H1 (cell line): ENCODE measurements around the gene PRKAR1B. TPM values are rescaled to one million over a fixed set of nuclear protein-coding genes. Genes with fewer than 3 reads are reported as not detected.

Source experiments
- CTCF ChIA-PET: fragments of 300-600 bp; sonication (Branson Sonifier 250); formaldehyde crosslinking; loops from one replicate; lab custom pipeline; 2021; ENCODE audit not compliant: partially characterized antibody; lab: Charles Lee
- POLR2A ChIA-PET: fragments of 300-600 bp; sonication (Branson Sonifier 250); formaldehyde crosslinking; loops from one replicate; lab custom pipeline; 2021; ENCODE audit warnings: inconsistent platforms; ENCODE audit not compliant: partially characterized antibody; lab: Charles Lee
- DNase-seq, 2 experiments: peaks; one replicate each; pipeline versions ENCODE4 v3.0.0 to v3.0.0-alpha.2; 2010 to 2022; ENCODE audit warnings: low spot score in 2 of 2, low read depth in 1 of 2, mixed read lengths in 1 of 2
- FAIRE-seq: peaks from 2 replicates; lab custom pipeline; 2011; peaks lifted over from hg19 to GRCh38; lab: Jason Lieb, UNC
- H2AFZ ChIP-seq: 2 replicates; pipeline ENCODE4 v1.8.1; 2012; ENCODE audit warnings: low read length, inconsistent platforms
- H2AK5ac ChIP-seq: 2 replicates; pipeline ENCODE4 v1.6.1; 2013; ENCODE audit warnings: low read depth, low read length
- H2BK120ac ChIP-seq: replicated peaks from 2 replicates; pipeline ENCODE3; 2013; ENCODE audit warnings: low read depth, low read length, inconsistent platforms
- H2BK12ac ChIP-seq: 2 replicates; pipeline ENCODE4 v1.6.1; 2013; ENCODE audit warnings: low read depth, low read length
- H2BK15ac ChIP-seq: 2 replicates; pipeline ENCODE4 v1.6.1; 2013; ENCODE audit warnings: low read length
- H2BK20ac ChIP-seq: 2 replicates; pipeline ENCODE4 v1.6.1; 2013; ENCODE audit warnings: low read length
- H2BK5ac ChIP-seq: 2 replicates; pipeline ENCODE4 v1.6.1; 2013; ENCODE audit warnings: low read depth, low read length
- H3K14ac ChIP-seq: 2 replicates; pipeline ENCODE4 v1.6.1; 2013; ENCODE audit warnings: inconsistent platforms; ENCODE audit not compliant: insufficient read length
- H3K18ac ChIP-seq: 2 replicates; pipeline ENCODE4 v1.6.1; 2013; ENCODE audit warnings: low read length; ENCODE audit errors: extremely low read depth
- H3K23ac ChIP-seq: 2 replicates; pipeline ENCODE4 v1.6.1; 2013; ENCODE audit warnings: inconsistent platforms; ENCODE audit not compliant: insufficient read length
- H3K23me2 ChIP-seq: 2 replicates; pipeline ENCODE4 v1.6.1; 2013; ENCODE audit warnings: low read depth, low read length
- H3K27ac ChIP-seq: 2 replicates; pipeline ENCODE4 v1.6.1; 2011; ENCODE audit warnings: low read depth, low read length, inconsistent platforms
- H3K27me3 ChIP-seq, 4 experiments: replicated peaks in 1 of 4; 1 replicate in 1 of 4; 2 replicates in 3 of 4; pipeline versions ENCODE4 v1.6.1 to v1.8.1; 2011 to 2013; ENCODE audit warnings: low read length in 3 of 4, mild to moderate bottlenecking in 3 of 4, inconsistent platforms in 2 of 4, mixed read lengths in 2 of 4, moderate library complexity in 1 of 4; ENCODE audit not compliant: control insufficient read depth in 3 of 4, insufficient read depth in 3 of 4; ENCODE audit errors: extremely low read depth in 1 of 4
- H3K36me3 ChIP-seq, 4 experiments: 2 replicates each; pipeline versions ENCODE4 v1.6.1 to v1.8.1; 2011 to 2013; ENCODE audit warnings: mild to moderate bottlenecking in 4 of 4, low read length in 3 of 4, moderate library complexity in 2 of 4, control low read depth in 1 of 4, inconsistent platforms in 1 of 4; ENCODE audit not compliant: insufficient read depth in 4 of 4, control insufficient read depth in 2 of 4
- H3K4ac ChIP-seq: replicated peaks from 2 replicates; pipeline ENCODE3; 2013; ENCODE audit warnings: low read length, low read depth, mixed read lengths, inconsistent platforms; ENCODE audit not compliant: insufficient read length
- H3K4me1 ChIP-seq, 4 experiments: replicated peaks in 1 of 4; 1 replicate in 1 of 4; 2 replicates in 3 of 4; pipeline versions ENCODE4 v1.6.1 to v1.8.1; 2011 to 2013; ENCODE audit warnings: low read length in 3 of 4, inconsistent platforms in 2 of 4, mixed read lengths in 1 of 4; ENCODE audit not compliant: insufficient read depth in 4 of 4, control insufficient read depth in 3 of 4
- H3K4me2 ChIP-seq, 2 experiments: 2 replicates each; pipeline versions ENCODE4 v1.6.1 to v1.8.1; 2011 to 2013; ENCODE audit warnings: low read depth in 2 of 2, low read length in 2 of 2, control low read depth in 1 of 2, inconsistent platforms in 1 of 2, mild to moderate bottlenecking in 1 of 2; ENCODE audit not compliant: insufficient read depth in 1 of 2
- H3K4me3 ChIP-seq, 4 experiments: fragments of 200-600, 300-600 bp in 1 of 4; sonication (generic), shearing (Covaris generic), sonication (Bioruptor Twin) in 1 of 4; 2 replicates each; pipeline versions ENCODE4 v1.5.1 to v1.8.1; 2011 to 2016; ENCODE audit warnings: low read length in 4 of 4, low read depth in 3 of 4, control low read depth in 2 of 4, inconsistent platforms in 2 of 4, mild to moderate bottlenecking in 2 of 4, mixed read lengths in 1 of 4, moderate library complexity in 1 of 4; ENCODE audit not compliant: insufficient read depth in 2 of 4; ENCODE audit errors: extremely low read depth in 1 of 4
- H3K56ac ChIP-seq: replicated peaks from 2 replicates; pipeline ENCODE3; 2013; ENCODE audit warnings: low read depth, mild to moderate bottlenecking, mixed read lengths, low read length, inconsistent platforms; ENCODE audit not compliant: insufficient read length
- H3K79me1 ChIP-seq: 2 replicates; pipeline ENCODE4 v1.6.1; 2013; ENCODE audit warnings: low read depth, low read length, control low read depth
- H3K79me2 ChIP-seq, 2 experiments: 2 replicates each; pipeline versions ENCODE4 v1.6.1 to v1.8.1; 2012 to 2013; ENCODE audit warnings: low read length in 2 of 2, mild to moderate bottlenecking in 2 of 2, inconsistent platforms in 1 of 2; ENCODE audit not compliant: insufficient read depth in 2 of 2, control insufficient read depth in 1 of 2
- H3K9ac ChIP-seq, 4 experiments: replicated peaks in 1 of 4; 1 replicate in 1 of 4; 2 replicates in 3 of 4; pipeline versions ENCODE4 v1.6.1 to v1.8.1; 2011 to 2013; ENCODE audit warnings: low read depth in 3 of 4, low read length in 3 of 4, control low read depth in 2 of 4, mild to moderate bottlenecking in 2 of 4, moderate library complexity in 2 of 4, inconsistent platforms in 1 of 4; ENCODE audit errors: extremely low read depth in 1 of 4
- H3K9me3 ChIP-seq, 2 experiments: 2 replicates each; pipeline versions ENCODE4 v1.6.1 to v1.8.1; 2012 to 2013; ENCODE audit warnings: mild to moderate bottlenecking in 2 of 2, moderate library complexity in 2 of 2, control low read depth in 1 of 2, inconsistent platforms in 1 of 2, low read depth in 1 of 2, low read length in 1 of 2, mixed read lengths in 1 of 2; ENCODE audit not compliant: insufficient read depth in 2 of 2
- H4K20me1 ChIP-seq, 2 experiments: replicated peaks in 1 of 2; 2 replicates each; pipeline versions ENCODE3 to v1.8.1; 2011 to 2013; ENCODE audit warnings: inconsistent platforms in 2 of 2, low read length in 2 of 2, mild to moderate bottlenecking in 1 of 2; ENCODE audit not compliant: insufficient read depth in 2 of 2, control insufficient read depth in 1 of 2
- H4K5ac ChIP-seq: 2 replicates; pipeline ENCODE4 v1.6.1; 2013; ENCODE audit warnings: low read length, low read depth, mixed read lengths, inconsistent platforms; ENCODE audit not compliant: insufficient read length
- H4K8ac ChIP-seq: 2 replicates; pipeline ENCODE4 v1.8.0; 2013; ENCODE audit warnings: mild to moderate bottlenecking, moderate library complexity, low read length, inconsistent platforms; ENCODE audit not compliant: insufficient read depth; ENCODE audit errors: extremely low read depth
- H4K91ac ChIP-seq: replicated peaks from 2 replicates; pipeline ENCODE3; 2013; ENCODE audit warnings: low read length, mixed read lengths, inconsistent platforms; ENCODE audit not compliant: insufficient read length
- BRCA1 ChIP-seq: IDR thresholded peaks from 2 replicates; pipeline ENCODE4 v1.6.1; 2012; ENCODE audit warnings: low read depth, low read length, improper control_type of control experiment
- RNF2 ChIP-seq: fragments of 200-900, 300-1000 bp; sonication (generic); IDR thresholded peaks from 2 replicates; pipeline ENCODE4 v1.7.1; 2016; ENCODE audit warnings: borderline replicate concordance, low read depth, mild to moderate bottlenecking, antibody characterized with exemption, low read length; ENCODE audit not compliant: poor library complexity, severe bottlenecking; ENCODE audit errors: missing control alignments
- ZNF274 ChIP-seq: IDR thresholded peaks from 2 replicates; pipeline ENCODE4 v1.7.0; 2012; ENCODE audit warnings: low read length, borderline replicate concordance; ENCODE audit errors: extremely low read depth
- WGBS, 2 experiments: shearing (Covaris generic) in 1 of 2; methylation state at CpG; one replicate each; pipeline versions ENCODE4 v1.1.6 to v1.1.7; 2013 to 2015; ENCODE audit warnings: low lambda C conversion rate in 2 of 2, mixed read lengths in 2 of 2, inconsistent platforms in 1 of 2, low coverage in 1 of 2, missing lambda C conversion rate in 1 of 2; ENCODE audit not compliant: insufficient replicate concordance in 2 of 2, insufficient coverage in 1 of 2, insufficient read length in 1 of 2; ENCODE audit errors: extremely low coverage in 1 of 2, missing lambda C conversion rate in 1 of 2; 5-methylcytosine and 5-hydroxymethylcytosine counted together
- polyA plus RNA-seq, 7 experiments: library from polyadenylated mRNA; depleted of rRNA in 3 of 7; stranded (reverse) in 5 of 7; unstranded in 2 of 7; fragments of >200 nt in 5 of 7; fragments of 200-250 nt in 2 of 7; gene quantifications; 1 replicate in 5 of 7; 2 replicates in 1 of 7; 4 replicates in 1 of 7; pipeline versions ENCODE4 v1.2.1 to v1.2.3, GENCODE V29; 2011 to 2013; ENCODE audit warnings: missing spikeins in 2 of 7, mixed read lengths in 2 of 7
- total RNA-seq: library from RNA; stranded (reverse); fragmentation: NEBNext Ultra II Directional; extraction: Animal tissue kit (Norgen Biotek cat#: 25700); gene quantifications from 2 replicates; pipeline ENCODE4 v1.2.1, GENCODE V29; 2021
- TF ChIP-seq, protein P1 (sequence below): IDR thresholded peaks from 2 replicates; pipeline ENCODE4 v1.6.1; 2012; ENCODE audit warnings: inconsistent platforms
- TF ChIP-seq, protein P2 (sequence below): IDR thresholded peaks from 2 replicates; pipeline ENCODE4 v1.6.1; 2012; ENCODE audit warnings: low read length, inconsistent platforms

PRKAR1B gene
- total and polyA plus RNA-seq, 2 of the 8 experiments (the other 6 are each of a cell fraction or from before 2014, with no cell fraction given), result 12.3 to 55.7 TPM

DNA sequence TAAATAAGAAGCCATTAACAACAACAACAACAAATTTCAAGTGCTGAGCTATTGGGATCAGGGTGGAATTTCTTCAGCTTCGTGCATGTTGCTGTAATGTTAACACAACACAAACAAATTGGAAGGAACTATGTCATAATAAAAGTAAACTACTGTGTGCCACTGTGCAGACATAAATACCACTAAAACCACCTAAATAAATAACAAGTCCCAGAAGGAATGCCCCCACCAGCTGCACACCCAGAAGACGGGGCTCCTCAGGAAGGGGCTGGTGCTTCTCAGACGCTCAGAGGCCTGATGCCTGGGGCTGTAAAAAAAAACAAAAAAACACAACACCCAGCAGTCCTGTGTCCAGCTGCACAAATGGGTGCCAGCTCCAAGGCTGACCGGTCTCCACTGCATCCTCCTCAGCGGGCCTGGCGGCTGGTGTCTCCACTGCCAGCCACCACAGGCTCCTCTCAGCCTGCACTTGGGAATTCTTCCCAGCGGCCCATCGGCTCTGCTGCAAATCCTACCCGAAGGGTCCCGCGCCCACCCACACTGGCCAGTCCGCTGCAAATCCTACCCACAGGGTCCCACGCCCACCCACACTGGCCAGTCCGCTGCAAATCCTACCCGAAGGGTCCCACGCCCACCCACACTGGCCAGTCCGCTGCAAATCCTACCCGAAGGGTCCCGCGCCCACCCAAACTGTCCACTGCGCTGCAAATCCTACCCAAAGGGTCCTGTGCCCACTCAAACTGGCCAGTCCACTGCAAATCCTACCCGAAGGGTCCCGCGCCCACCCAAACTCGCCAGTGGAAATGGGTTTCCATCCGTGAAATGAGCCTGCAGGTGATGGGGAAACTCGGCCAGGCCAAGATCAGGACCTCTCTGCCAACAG, 36.4 kb downstream of the PRKAR1B start:
- no peak overlapping the region for H3K14ac ChIP-seq
- H3K79me2 ChIP-seq, result no peaks in the 10 kb centered on the region; a peak in 1 of 4 replicates
- H3K18ac ChIP-seq, result no peak overlapping the region
- CTCF ChIA-PET, result interaction anchor here (0.7 to 2.1 kb wide), 3 partner anchors 25 to 96 kb away, joined by 3 to 5 read pairs (median 3); no protein-coding TSS in a partner anchor
- H3K9me3 ChIP-seq, result peaks cover 12 to 22% of the 10 kb centered on the region in 2 experiments; a peak in 3 of 4 replicates
- no peak overlapping the region for H2AFZ ChIP-seq
- H3K4me1 ChIP-seq, result no peaks in the 10 kb centered on the region
- H4K91ac ChIP-seq, result no peak overlapping the region
- no peaks in the 10 kb centered on the region for H3K27me3 ChIP-seq
- no peak for DNase-seq
- no peak overlapping the region for H3K27ac ChIP-seq
- H3K4ac ChIP-seq, result no peak overlapping the region
- H2BK15ac ChIP-seq, result no peak overlapping the region
- no peak overlapping the region for H3K4me2 ChIP-seq
- H4K8ac ChIP-seq, result peak overlapping the region; percentile 51; the same call in 1 of the 2 replicates
- H2BK120ac ChIP-seq, result no peak overlapping the region
- H3K9ac ChIP-seq, result no peak overlapping the region
- POLR2A ChIA-PET, result interaction anchor here (0.9 kb wide), 1 partner anchor 8 kb away, joined by 3 read pairs; no protein-coding TSS in a partner anchor
- WGBS, 2 experiments, result 93% methylated on average over 27 of the region's 27 CpGs; no CpG with 5 or more reads in 1 of the 2 experiments
- no peak for FAIRE-seq
- peaks cover 0 to 20% (median 8%) of the 10 kb centered on the region in 4 experiments; a peak in 5 of 8 replicates for H3K36me3 ChIP-seq
- no peak overlapping the region for H3K56ac ChIP-seq
- H2BK5ac ChIP-seq, result no peak overlapping the region
- no peaks in the 10 kb centered on the region for H3K79me1 ChIP-seq
- no peaks in the 10 kb centered on the region for H4K20me1 ChIP-seq
- H2BK12ac ChIP-seq, result no peak overlapping the region
- no peak overlapping the region for H3K4me3 ChIP-seq
- no peaks in the 10 kb centered on the region for H3K23me2 ChIP-seq
- H4K5ac ChIP-seq, result no peak overlapping the region
- H2BK20ac ChIP-seq, result no peak overlapping the region
- H3K23ac ChIP-seq, result no peak overlapping the region
- H2AK5ac ChIP-seq, result no peak overlapping the region
- TF ChIP-seq ZNF274 (no peak), RNF2 (no peak), BRCA1 (no peak)
- TF ChIP-seq, protein P1, sequence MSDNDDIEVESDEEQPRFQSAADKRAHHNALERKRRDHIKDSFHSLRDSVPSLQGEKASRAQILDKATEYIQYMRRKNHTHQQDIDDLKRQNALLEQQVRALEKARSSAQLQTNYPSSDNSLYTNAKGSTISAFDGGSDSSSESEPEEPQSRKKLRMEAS, result no peak
- TF ChIP-seq, protein P2, sequence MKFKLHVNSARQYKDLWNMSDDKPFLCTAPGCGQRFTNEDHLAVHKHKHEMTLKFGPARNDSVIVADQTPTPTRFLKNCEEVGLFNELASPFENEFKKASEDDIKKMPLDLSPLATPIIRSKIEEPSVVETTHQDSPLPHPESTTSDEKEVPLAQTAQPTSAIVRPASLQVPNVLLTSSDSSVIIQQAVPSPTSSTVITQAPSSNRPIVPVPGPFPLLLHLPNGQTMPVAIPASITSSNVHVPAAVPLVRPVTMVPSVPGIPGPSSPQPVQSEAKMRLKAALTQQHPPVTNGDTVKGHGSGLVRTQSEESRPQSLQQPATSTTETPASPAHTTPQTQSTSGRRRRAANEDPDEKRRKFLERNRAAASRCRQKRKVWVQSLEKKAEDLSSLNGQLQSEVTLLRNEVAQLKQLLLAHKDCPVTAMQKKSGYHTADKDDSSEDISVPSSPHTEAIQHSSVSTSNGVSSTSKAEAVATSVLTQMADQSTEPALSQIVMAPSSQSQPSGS, result no peak
